K562 (cell line): ENCODE results near the gene SETD7. TPM values are rescaled to one million over a fixed set of nuclear protein-coding genes. Genes with fewer than 3 reads are reported as not detected.
A peak's percentile ranks its signal among the peaks of the same experiment; 100 is the strongest.

Experiments
- ATF3 ChIP-seq, 2 experiments: fragments of 450-650 bp in 1 of 2; sonication (generic) in 1 of 2; formaldehyde crosslinking in 1 of 2; IDR thresholded peaks in 1 of 2; conservative IDR thresholded peaks in 1 of 2; 2 replicates each; pipeline versions ENCODE4 v1.6.1 to v1.8.1; 2016 to 2023; ENCODE audit warnings: mild to moderate bottlenecking in 2 of 2, moderate library complexity in 2 of 2, inconsistent platforms in 1 of 2, missing genetic modification reagents in 1 of 2
- CC2D1A ChIP-seq: fragments of 450-650 bp; IDR thresholded peaks from 2 replicates; pipeline ENCODE4 v1.6.1; 2017; ENCODE audit warnings: mild to moderate bottlenecking
- EWSR1 ChIP-seq: fragments of 450-650 bp; IDR thresholded peaks from 2 replicates; pipeline ENCODE4 v1.6.1; 2018; ENCODE audit warnings: borderline replicate concordance, mild to moderate bottlenecking, low read depth, moderate library complexity; ENCODE audit not compliant: partially characterized antibody
- GATA2 ChIP-seq: sonication (generic); formaldehyde crosslinking; IDR thresholded peaks from 2 replicates; pipeline ENCODE4 v1.4.0; 2020; ENCODE audit warnings: mild to moderate bottlenecking, missing genetic modification reagents
- MLLT1 ChIP-seq, 2 experiments: fragments of 450-650 bp; IDR thresholded peaks; 2 replicates each; pipeline ENCODE4 v1.6.1; 2016
- MXD1 ChIP-seq: fragments of 250-450 bp; sonication (Bioruptor Pico); IDR thresholded peaks from 2 replicates; pipeline ENCODE4 v1.8.0; 2021; ENCODE audit warnings: borderline replicate concordance, mild to moderate bottlenecking, moderate library complexity; ENCODE audit not compliant: poor library complexity, severe bottlenecking
- NCOA1 ChIP-seq: fragments of 450-650 bp; IDR thresholded peaks from 2 replicates; pipeline ENCODE4 v1.6.1; 2016; ENCODE audit warnings: low read depth
- STAG1 ChIP-seq: sonication (generic); formaldehyde crosslinking; IDR thresholded peaks from 2 replicates; pipeline ENCODE4 v1.5.0; 2020; ENCODE audit warnings: missing genetic modification reagents, borderline replicate concordance
- THAP7 ChIP-seq: fragments of 250-450 bp; sonication (Bioruptor Pico); IDR thresholded peaks from 2 replicates; pipeline ENCODE4 v1.5.0; 2021
- TRIM25 ChIP-seq: fragments of 450-650 bp; IDR thresholded peaks from 2 replicates; pipeline ENCODE4 v1.7.0; 2016; ENCODE audit warnings: borderline replicate concordance
- YY1 ChIP-seq, 3 experiments: IDR thresholded peaks; 2 replicates each; pipeline ENCODE4 v1.6.1; 2011; ENCODE audit warnings: low read length in 2 of 3, mild to moderate bottlenecking in 2 of 3, moderate library complexity in 2 of 3, borderline replicate concordance in 1 of 3, control low read depth in 1 of 3, low read depth in 1 of 3; ENCODE audit not compliant: insufficient read depth in 3 of 3, insufficient replicate concordance in 2 of 3, control insufficient read depth in 1 of 3, insufficient read length in 1 of 3; ENCODE audit errors: extremely low read depth in 1 of 3
- ZC3H11A ChIP-seq: IDR thresholded peaks from 2 replicates; pipeline ENCODE4 v1.6.1; 2012; ENCODE audit warnings: low read depth, low read length, improper control_type of control experiment
- ZNF280A ChIP-seq: fragments of 450-650 bp; IDR thresholded peaks from 2 replicates; pipeline ENCODE4 v1.6.1; 2018; ENCODE audit warnings: mild to moderate bottlenecking, low read depth; ENCODE audit not compliant: partially characterized antibody
- ZNF512 ChIP-seq: IDR thresholded peaks from 2 replicates; pipeline ENCODE4 v1.6.1; 2016; ENCODE audit warnings: missing genetic modification characterization, missing compliant biosample characterization
- polyA plus RNA-seq, 8 experiments: library from polyadenylated mRNA; depleted of rRNA in 4 of 8; stranded (reverse) in 5 of 8; unstranded in 3 of 8; fragments of >200 nt; fragmentation: Nextera tagmentation in 2 of 8; fragmentation: Illumina TruSeq in 1 of 8; extraction: Ambion mirVana in 2 of 8; extraction: Trizol in 1 of 8; gene quantifications; 2 replicates each; pipeline versions ENCODE4 v1.2.1 to v1.2.3, GENCODE V29; 2011 to 2014; ENCODE audit warnings: inconsistent platforms in 1 of 8, missing spikeins in 1 of 8
- total RNA-seq, 7 experiments: library from RNA; depleted of rRNA in 6 of 7; stranded (reverse); fragments of >200 nt in 6 of 7; fragmentation: Illumina TruSeq in 2 of 7; extraction: Trizol in 2 of 7; gene quantifications; 2 replicates each; pipeline versions ENCODE4 v1.2.1 to v1.2.3, GENCODE V29; 2011 to 2021; ENCODE audit warnings: low replicate concordance in 1 of 7

SETD7 gene
- total and polyA plus RNA-seq, 9 of the 15 experiments (the other 6 are each of a cell fraction or from before 2014, with no cell fraction given), result 0.37 to 2.4 (median 1.7) TPM

GRCh38 chr4:139454111-139455045 is 101.6 kb downstream of the SETD7 start, which contains the start of gene RAB33B (continued):
- no peak for TF ChIP-seq GATA2 (CRISPR knock-in tag)
- TF ChIP-seq MXD1 (CRISPR knock-in tag), result no peak
- no peak for TF ChIP-seq ZNF280A
- TF ChIP-seq THAP7 (CRISPR knock-in tag), result 0 out of 2 replicates have a peak, but pooled peaks have one; percentile 36
- TF ChIP-seq ZNF512 (tag), result no peak
- 0 out of 2 replicates have a peak, but pooled peaks have one; percentile 21 for TF ChIP-seq ATF3 (IDR thresholded peaks at IDR 0.05)
- no peak for TF ChIP-seq ATF3 (CRISPR knock-in tag; conservative IDR thresholded peaks at IDR 0.05)
- TF ChIP-seq YY1 (IDR thresholded peaks at IDR 0.05; ENCODE audit: borderline replicate concordance in 1 of 3, control insufficient read depth in 1 of 3, extremely low read depth in 1 of 3, insufficient read depth in 3 of 3, insufficient read length in 1 of 3, insufficient replicate concordance in 2 of 3, low read depth in 1 of 3, low read length in 2 of 3), result peak in 2 of 3 experiments; percentile 6 to 28
- no peak for TF ChIP-seq STAG1 (CRISPR knock-in tag)
- no peak for TF ChIP-seq TRIM25
- TF ChIP-seq ZC3H11A, result no peak
- TF ChIP-seq EWSR1, result no peak
- no peak for TF ChIP-seq NCOA1
- TF ChIP-seq MLLT1 (IDR thresholded peaks at IDR 0.05), result 0 out of 4 replicates have a peak, but pooled peaks of 1 of the 2 experiments have one; percentile 20
- TF ChIP-seq CC2D1A, result peak; percentile 77; the same call in 1 of the 2 replicates
